ENCODE results near the gene ZMAT5.
"Not testable (repeated sequence)": the region's sequence is repeated elsewhere in the genome, so short reads cannot be mapped to it uniquely, and the experiment has no call there.

The ZMAT5 gene

GRCh38 chr22:29784451-29785361 is 17.9 kb upstream of the ZMAT5 start:
- DNase-seq, result no peak

- no peak for DNase-seq
Measured at GRCh38 chr22:29782061-29782845, 15.4 kb upstream of the ZMAT5 start.

- DNase-seq, result no peak
Measured at GRCh38 chr22:29780748-29781676, 14.2 kb upstream of the ZMAT5 start.

- DNase-seq, result no peak
Measured at GRCh38 chr22:29780220-29780619, 13.4 kb upstream of the ZMAT5 start.

GRCh38 chr22:29773233-29773632 is 6.4 kb upstream of the ZMAT5 start:
- no peak for DNase-seq

- no peak for DNase-seq
Measured at GRCh38 chr22:29772170-29772641, 5.4 kb upstream of the ZMAT5 start.

GRCh38 chr22:29769723-29770321 is 3.0 kb upstream of the ZMAT5 start:
- no peak for DNase-seq

- no peak for DNase-seq
Measured at GRCh38 chr22:29768052-29768693, 1.4 kb upstream of the ZMAT5 start.

- peak; percentile 94 for DNase-seq
Measured at GRCh38 chr22:29767171-29768051, 604 bp upstream of the ZMAT5 start, which contains the start of gene UQCR10. Gene UQCR10 (plus strand): TSS chr22:29767369. CDS start chr22:29767399, 30 bp downstream.

- peak; percentile 39 for DNase-seq
Measured at GRCh38 chr22:29765905-29766631, 739 bp downstream of the ZMAT5 start.

- no peak for DNase-seq
Measured at GRCh38 chr22:29762263-29762662, 4.5 kb downstream of the ZMAT5 start.

- no peak for DNase-seq
Measured at GRCh38 chr22:29758959-29759358, 7.8 kb downstream of the ZMAT5 start.

GRCh38 chr22:29758068-29758622 is 8.7 kb downstream of the ZMAT5 start:
- DNase-seq, result no peak

GRCh38 chr22:29757096-29757495 is 9.7 kb downstream of the ZMAT5 start:
- no peak for DNase-seq

GRCh38 chr22:29756341-29756740 is 10.5 kb downstream of the ZMAT5 start:
- no peak for DNase-seq

GRCh38 chr22:29755889-29756288 is 10.9 kb downstream of the ZMAT5 start:
- DNase-seq, result no peak

GRCh38 chr22:29754658-29755395 is 12.0 kb downstream of the ZMAT5 start:
- DNase-seq, result not testable (repeated sequence)

GRCh38 chr22:29753808-29754657 is 12.8 kb downstream of the ZMAT5 start:
- DNase-seq, result no peak
